SK-N-SH treated with all-trans-retinoic acid at 6 μM for 48 hours (cell line): ENCODE data around the gene CDK2.
"Not testable (repeated sequence)": the region's sequence is repeated elsewhere in the genome, so short reads cannot be mapped to it uniquely, and the experiment has no call there.

Source experiments
- ATAC-seq: fragments of 200-7000 bp; cut with Tn5 transposase; 3 replicates; pipeline ENCODE4 v1.9.1; 2020; ENCODE audit warnings: mild to moderate bottlenecking, moderate library complexity
- ARNTL ChIP-seq: fragments of 450-650 bp; formaldehyde crosslinking; IDR thresholded peaks from 2 replicates; pipeline ENCODE4 v1.5.0; 2020; ENCODE audit warnings: low read depth, mild to moderate bottlenecking, moderate library complexity, borderline replicate concordance
- BACH2 ChIP-seq: fragments of 250-450 bp; sonication (Bioruptor Pico); IDR thresholded peaks from 2 replicates; pipeline ENCODE4 v1.9.0; 2021; ENCODE audit warnings: mild to moderate bottlenecking, borderline replicate concordance
- CSDC2 ChIP-seq: fragments of 250-450 bp; sonication (Bioruptor Pico); IDR thresholded peaks from 2 replicates; pipeline ENCODE4 v1.5.0; 2020; ENCODE audit warnings: mild to moderate bottlenecking, moderate library complexity
- CSRNP3 ChIP-seq: fragments of 250-450 bp; sonication (Bioruptor Pico); IDR thresholded peaks from 2 replicates; pipeline ENCODE4 v1.5.1; 2021; ENCODE audit warnings: mild to moderate bottlenecking, moderate library complexity
- ESRRG ChIP-seq: fragments of 250-450 bp; sonication (Bioruptor Pico); IDR thresholded peaks from 2 replicates; pipeline ENCODE4 v1.6.1; 2021; ENCODE audit warnings: mild to moderate bottlenecking
- GLIS3 ChIP-seq: fragments of 250-450 bp; sonication (Bioruptor Pico); IDR thresholded peaks from 2 replicates; pipeline ENCODE4 v1.5.0; 2020; ENCODE audit warnings: mild to moderate bottlenecking, moderate library complexity
- ISL1 ChIP-seq: fragments of 250-450 bp; sonication (Bioruptor Pico); IDR thresholded peaks from 2 replicates; pipeline ENCODE4 v2.1.2; 2022; ENCODE audit warnings: mild to moderate bottlenecking, moderate library complexity
- PATZ1 ChIP-seq: fragments of 250-450 bp; sonication (Bioruptor Pico); IDR thresholded peaks from 2 replicates; pipeline ENCODE4 v1.8.0; 2020; ENCODE audit warnings: mild to moderate bottlenecking, moderate library complexity, borderline replicate concordance
- POU6F1 ChIP-seq: fragments of 250-450 bp; sonication (Bioruptor Pico); IDR thresholded peaks from 2 replicates; pipeline ENCODE4 v1.8.0; 2021; ENCODE audit warnings: low read depth, mild to moderate bottlenecking, moderate library complexity, borderline replicate concordance
- RARB ChIP-seq: fragments of 250-450 bp; sonication (Bioruptor Pico); IDR thresholded peaks from 2 replicates; pipeline ENCODE4 v1.8.0; 2021; ENCODE audit warnings: mild to moderate bottlenecking, moderate library complexity
- SNAI2 ChIP-seq: fragments of 250-450 bp; sonication (Bioruptor Pico); IDR thresholded peaks from 2 replicates; pipeline ENCODE4 v1.5.0; 2020; ENCODE audit warnings: mild to moderate bottlenecking, moderate library complexity
- TCF4 ChIP-seq: fragments of 250-450 bp; sonication (Bioruptor Pico); IDR thresholded peaks from 2 replicates; pipeline ENCODE4 v1.8.0; 2021; ENCODE audit warnings: mild to moderate bottlenecking, moderate library complexity, borderline replicate concordance
- TOX ChIP-seq: fragments of 250-450 bp; sonication (Bioruptor Pico); IDR thresholded peaks from 2 replicates; pipeline ENCODE4 v1.8.0; 2021; ENCODE audit warnings: mild to moderate bottlenecking, moderate library complexity, borderline replicate concordance
- TSHZ2 ChIP-seq: fragments of 250-450 bp; sonication (Bioruptor Pico); IDR thresholded peaks from 2 replicates; pipeline ENCODE4 v1.5.0; 2020; ENCODE audit warnings: mild to moderate bottlenecking, moderate library complexity
- ZC3H10 ChIP-seq: fragments of 250-450 bp; sonication (Bioruptor Pico); IDR thresholded peaks from 2 replicates; pipeline ENCODE4 v1.5.1; 2021; ENCODE audit warnings: mild to moderate bottlenecking, moderate library complexity
- ZFP30 ChIP-seq: fragments of 450-650 bp; formaldehyde crosslinking; IDR thresholded peaks from 2 replicates; pipeline ENCODE4 v1.5.0; 2022; ENCODE audit warnings: mild to moderate bottlenecking, moderate library complexity
- ZNF565 ChIP-seq: fragments of 450-650 bp; formaldehyde crosslinking; conservative IDR thresholded peaks from 2 replicates; pipeline ENCODE4 v1.5.0; 2020; ENCODE audit warnings: low read depth, mild to moderate bottlenecking, moderate library complexity
- ZNF70 ChIP-seq: fragments of 450-650 bp; formaldehyde crosslinking; IDR thresholded peaks from 2 replicates; pipeline ENCODE4 v1.5.0; 2020; ENCODE audit warnings: mild to moderate bottlenecking, moderate library complexity
- ZNF8 ChIP-seq: fragments of 450-650 bp; formaldehyde crosslinking; IDR thresholded peaks from 2 replicates; pipeline ENCODE4 v1.5.0; 2020; ENCODE audit warnings: mild to moderate bottlenecking, moderate library complexity

The CDK2 gene

GRCh38 chr12:55966408-55967281, at the start of gene CDK2:
TSS of gene CDK2 (plus strand) at chr12:55966830. CDS start at chr12:55967009, 179 bp downstream.
- TF ChIP-seq PATZ1 (CRISPR knock-in tag): peak; percentile 18; the same call in 1 of the 2 replicates
- no peak for TF ChIP-seq TCF4
- ATAC-seq: peak; percentile 96

GRCh38 chr12:55919032-55919431, 47.6 kb upstream of the CDK2 start:
- ATAC-seq: peak; percentile 26; the same call in 1 of the 3 replicates

- no peak for TF ChIP-seq ZNF8 (CRISPR knock-in tag)
- no peak for TF ChIP-seq PATZ1 (CRISPR knock-in tag)
- TF ChIP-seq TSHZ2 (CRISPR knock-in tag): no peak
- TF ChIP-seq TOX (CRISPR knock-in tag): no peak
- no peak for TF ChIP-seq ZNF70
- TF ChIP-seq TCF4: no peak
- no peak for TF ChIP-seq ZFP30 (CRISPR knock-in tag)
- TF ChIP-seq ESRRG: no peak
- TF ChIP-seq RARB: no peak
- TF ChIP-seq ARNTL: no peak
- no peak for TF ChIP-seq BACH2 (CRISPR knock-in tag)
- TF ChIP-seq ZC3H10 (CRISPR knock-in tag): no peak
- TF ChIP-seq ZNF565 (CRISPR knock-in tag): no peak
- TF ChIP-seq CSDC2 (CRISPR knock-in tag): no peak
- no peak for TF ChIP-seq ISL1
- TF ChIP-seq SNAI2 (CRISPR knock-in tag): no peak
- no peak for TF ChIP-seq GLIS3 (CRISPR knock-in tag)
- TF ChIP-seq POU6F1 (CRISPR knock-in tag): no peak
- no peak for TF ChIP-seq CSRNP3
Observed at GRCh38 chr12:55922126-55922525, 44.5 kb upstream of the CDK2 start.

GRCh38 chr12:55923648-55924047, 43.0 kb upstream of the CDK2 start:
- ATAC-seq: not testable (repeated sequence)

More at GRCh38 chr12:55922126-55922525, 44.5 kb upstream of the CDK2 start:
- no peak for ATAC-seq
